NCI-H146 treated with DMSO at 0.1 percent for 48 hours (cell line): ENCODE results near the gene FREM1.
"Not testable (repeated sequence)": the region's sequence is repeated elsewhere in the genome, so short reads cannot be mapped to it uniquely, and the experiment has no call there.

Experiments used
- DNase-seq: peaks from one replicate; lab custom pipeline; 2025; ENCODE audit not compliant: unreplicated experiment; lab: John Stamatoyannopoulos, UW

The FREM1 gene

DNA sequence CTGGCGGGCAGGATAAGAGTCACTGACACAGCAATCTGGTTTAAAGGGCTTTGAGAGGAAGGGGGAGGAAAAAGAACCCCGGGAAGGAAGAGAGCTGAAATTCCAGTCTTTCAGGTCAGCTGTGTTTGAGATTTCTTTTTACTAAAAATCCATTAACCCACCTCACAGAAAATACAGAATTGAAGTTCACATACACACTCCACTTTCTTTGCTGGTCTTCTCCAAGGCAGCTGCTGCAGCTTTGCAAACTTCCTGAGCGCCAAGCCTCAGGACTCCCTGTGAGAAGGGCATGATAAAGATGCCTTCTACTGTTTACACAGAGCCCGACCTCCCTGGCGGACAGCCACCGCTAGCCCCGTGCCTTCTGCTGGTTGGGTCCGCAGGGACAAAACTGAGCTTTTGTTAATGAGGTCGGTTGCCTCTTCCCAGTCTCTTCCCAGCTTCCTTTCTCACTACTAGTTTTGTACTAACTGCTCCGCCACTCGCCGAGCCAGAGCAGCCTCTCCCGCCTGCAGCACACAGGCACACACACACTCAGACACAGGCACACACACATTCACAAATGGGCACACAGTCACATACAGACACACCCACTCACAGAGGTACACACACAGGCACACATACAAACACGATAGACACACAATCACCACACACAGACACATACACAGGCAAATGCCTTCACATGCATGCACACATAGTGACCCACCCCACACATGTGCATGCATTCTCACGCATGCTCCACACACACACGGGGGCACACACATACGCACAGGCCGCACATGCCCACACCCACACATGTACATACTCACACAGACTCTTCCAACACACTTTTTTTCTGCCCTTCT is at the start of gene FREM1:
Gene FREM1, minus strand, starts transcription at position 468 of the 845 bp plus-strand sequence. CDS start 41,451 bp downstream, outside the sequence.
- DNase-seq: no peak

DNA sequence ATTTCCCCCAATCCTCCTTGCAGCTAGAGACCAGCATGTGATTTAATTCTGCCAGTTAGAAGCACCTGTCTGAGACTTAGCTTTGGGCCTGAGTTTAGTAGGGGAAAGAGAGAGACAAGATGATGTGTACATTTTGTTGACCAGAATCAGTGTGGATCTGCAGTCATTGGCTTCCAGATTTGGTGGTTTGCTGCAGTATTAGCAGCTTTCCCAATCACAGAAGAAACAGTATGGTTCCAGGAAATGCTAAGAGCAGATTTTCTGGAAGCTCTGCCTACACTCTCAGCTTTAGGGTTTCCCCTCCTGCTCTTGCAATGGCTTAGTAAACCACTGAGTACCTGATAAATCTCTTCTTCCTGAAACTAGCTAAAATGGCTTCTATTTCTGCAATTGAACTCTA is 48.8 kb upstream of the FREM1 start:
- no peak for DNase-seq

GRCh38 chr9:14957109-14957508 is 46.9 kb upstream of the FREM1 start:
- DNase-seq: no peak

- no peak for DNase-seq
Observed at GRCh38 chr9:14956208-14956607, 46.0 kb upstream of the FREM1 start.

- no peak for DNase-seq
Observed at GRCh38 chr9:14945351-14945750, 35.1 kb upstream of the FREM1 start.

DNA sequence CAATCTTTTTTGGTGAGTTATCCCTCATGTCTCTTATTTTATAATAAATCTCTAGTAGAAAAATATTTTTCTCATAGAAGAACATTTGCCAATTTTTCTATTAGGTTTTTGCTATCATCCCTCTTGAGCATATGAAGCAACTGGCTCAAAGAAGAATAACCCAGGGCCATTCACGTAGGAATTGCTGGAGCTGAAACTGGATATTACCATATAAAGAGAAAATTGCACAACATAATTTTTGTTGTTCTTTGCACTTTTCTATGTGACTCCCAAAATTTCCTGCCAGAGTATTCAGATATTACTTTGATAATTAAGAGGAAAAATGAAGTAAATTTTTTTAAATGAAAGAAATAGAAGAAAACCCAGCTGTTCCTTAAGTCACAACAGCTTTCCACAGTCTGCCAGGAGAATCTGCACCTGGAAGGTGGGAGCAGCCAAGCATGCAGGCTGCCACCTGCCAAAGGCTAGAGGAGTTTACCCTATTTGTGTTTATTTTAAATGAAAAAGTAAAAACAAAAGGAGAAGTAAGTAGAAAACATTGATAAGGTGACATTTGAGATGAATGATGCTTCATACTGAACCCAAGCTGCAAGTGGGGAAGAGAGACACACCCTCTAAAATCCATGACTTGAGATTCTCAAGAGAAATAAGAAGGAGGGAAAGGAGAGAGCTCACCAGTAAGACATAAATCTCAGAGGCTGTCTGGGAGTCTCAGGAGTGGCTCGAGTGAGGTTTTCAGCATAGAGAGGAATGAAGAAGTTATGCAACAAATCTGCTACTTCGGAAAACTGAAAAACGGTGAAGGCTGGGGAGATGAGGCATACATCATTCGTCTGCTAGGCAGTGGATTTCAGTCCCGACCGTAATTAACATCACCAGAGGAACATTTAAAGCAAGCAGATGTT is 31.5 kb upstream of the FREM1 start:
- DNase-seq: no peak

- DNase-seq: no peak
Observed at GRCh38 chr9:14939378-14939777, 29.1 kb upstream of the FREM1 start.

- no peak for DNase-seq
Observed at GRCh38 chr9:14937216-14937615, 27.0 kb upstream of the FREM1 start.

- DNase-seq: no peak
Observed at GRCh38 chr9:14936491-14936890, 26.3 kb upstream of the FREM1 start.

GRCh38 chr9:14935964-14936363 is 25.7 kb upstream of the FREM1 start:
- DNase-seq: no peak

DNA sequence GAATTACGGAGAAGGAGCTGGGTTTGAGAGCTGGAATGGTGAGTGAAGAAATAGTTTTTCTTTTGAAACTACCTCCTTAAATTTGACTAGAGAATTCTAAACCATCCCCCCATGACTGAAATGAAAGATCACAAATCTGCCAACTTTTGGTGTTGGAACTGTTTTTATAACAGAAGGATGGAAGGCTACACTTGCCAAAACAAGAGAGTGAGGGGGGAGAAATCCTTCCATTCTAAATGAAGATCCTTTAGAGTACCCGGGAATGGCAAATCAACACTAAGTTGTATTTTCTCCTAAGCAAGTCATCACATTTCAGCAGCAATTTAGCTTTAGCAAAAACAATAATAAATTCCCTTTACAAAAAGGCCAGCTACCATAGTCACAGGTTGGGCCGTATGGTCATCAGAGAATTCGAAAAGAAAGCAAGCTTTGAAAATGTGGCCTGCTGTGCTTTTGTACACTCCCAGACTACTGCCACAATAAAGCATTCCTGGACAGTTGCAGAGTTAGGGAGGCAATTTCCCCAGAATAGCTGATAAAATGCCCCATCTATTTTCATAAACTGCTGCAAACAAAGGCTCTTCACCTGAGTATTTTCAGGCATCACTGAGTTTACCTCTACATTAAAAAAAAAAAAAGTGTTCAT is 25.0 kb upstream of the FREM1 start:
- DNase-seq: no peak

GRCh38 chr9:14932641-14933040 is 22.4 kb upstream of the FREM1 start:
- no peak for DNase-seq

GRCh38 chr9:14932231-14932630 is 22.0 kb upstream of the FREM1 start:
- no peak for DNase-seq

GRCh38 chr9:14926941-14927624 is 16.9 kb upstream of the FREM1 start:
- no peak for DNase-seq

DNA sequence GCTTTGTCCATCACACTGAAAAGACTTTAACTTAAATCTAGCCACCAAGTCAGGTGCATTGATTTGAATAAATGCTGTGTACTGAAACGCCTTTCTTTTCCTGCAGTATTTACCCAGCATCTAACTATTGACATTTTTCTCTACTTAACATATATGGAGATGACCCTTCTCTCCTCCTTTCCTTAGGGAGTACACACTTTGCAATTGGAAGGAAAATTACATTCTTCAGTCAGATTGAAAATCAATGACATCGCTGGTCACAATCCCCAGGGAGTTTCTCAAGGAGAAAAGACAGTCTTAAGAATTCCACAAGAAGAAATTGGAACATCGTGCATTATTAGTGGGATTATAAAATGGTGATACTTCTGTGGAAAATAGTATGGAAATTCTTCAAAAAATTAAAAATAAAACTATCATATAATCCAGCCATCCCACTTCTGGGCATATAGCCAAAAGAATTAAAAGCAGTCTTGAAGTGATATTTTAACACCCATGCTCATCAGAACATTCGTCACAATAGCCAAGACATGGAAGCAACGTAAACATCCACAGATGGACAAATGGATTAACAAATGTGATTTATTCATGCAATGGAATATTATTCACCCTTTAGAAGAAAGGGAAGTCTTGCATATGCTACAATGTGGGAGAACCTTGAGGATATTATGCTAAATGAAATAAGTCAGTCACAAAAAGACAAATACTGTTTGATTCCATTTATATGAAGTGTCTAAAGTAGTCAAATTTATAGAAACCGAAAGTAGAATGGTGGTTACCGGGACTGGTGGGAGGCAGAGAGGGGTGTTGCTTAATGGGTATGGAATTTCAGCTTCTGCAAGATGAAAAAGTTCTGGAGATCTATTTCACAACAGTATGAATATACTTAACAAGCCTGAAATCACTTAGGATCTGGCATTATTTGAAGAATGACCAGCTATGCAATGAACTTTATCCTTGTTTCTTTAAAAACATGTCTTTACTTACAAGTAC is 14.3 kb upstream of the FREM1 start:
- no peak for DNase-seq

GRCh38 chr9:14923701-14924100 is 13.5 kb upstream of the FREM1 start:
- no peak for DNase-seq

DNA sequence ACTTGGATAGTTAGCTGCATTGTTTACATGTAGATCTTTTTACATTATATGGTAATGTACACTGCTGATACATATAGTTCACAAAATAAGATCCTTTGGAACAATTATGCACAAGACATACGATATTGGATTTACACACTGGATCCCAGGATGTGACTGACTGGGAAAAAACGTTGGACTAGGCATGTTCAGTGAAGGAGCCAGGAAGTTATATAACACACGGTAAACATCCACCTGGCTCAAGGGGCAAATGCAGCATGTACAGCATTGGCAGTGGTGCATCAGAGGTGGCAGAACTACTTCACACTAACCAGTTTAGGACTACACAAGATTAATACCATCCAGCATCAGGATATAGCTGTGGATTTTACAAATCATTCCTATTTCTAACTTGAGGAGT is 10.6 kb upstream of the FREM1 start:
- DNase-seq: not testable (repeated sequence)

GRCh38 chr9:14913366-14913765 is 3.1 kb upstream of the FREM1 start:
- no peak for DNase-seq

- no peak for DNase-seq
Observed at GRCh38 chr9:14912859-14913258, 2.6 kb upstream of the FREM1 start.

DNA sequence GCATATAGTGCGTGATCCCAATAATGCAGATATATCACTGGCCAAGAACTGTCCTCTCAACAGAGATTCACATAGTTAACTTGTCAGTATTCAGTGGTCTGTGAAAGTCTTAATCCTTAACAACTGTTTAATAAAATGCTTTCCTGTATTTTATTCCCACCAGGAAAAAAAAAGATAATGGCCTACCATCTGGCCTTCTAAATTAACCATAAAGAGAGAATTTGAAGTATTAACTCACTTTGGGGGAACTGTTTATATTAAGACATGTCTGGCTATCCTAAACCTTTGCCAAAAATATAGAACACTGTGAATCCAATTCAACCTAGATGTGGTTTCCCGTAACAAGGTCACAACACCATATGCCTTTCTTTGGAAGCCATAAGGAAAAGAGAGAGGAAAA is 818 bp upstream of the FREM1 start:
- no peak for DNase-seq
